HG03025 (cell line): ENCODE data around the gene PFDN5.
A peak's percentile ranks its signal among the peaks of the same experiment; 100 is the strongest.

Experiments used
- ATAC-seq: cut with Tn5 transposase; IDR thresholded peaks from one replicate; pipeline ENCODE4 v1.9.1; 2021; ENCODE audit warnings: mild to moderate bottlenecking, moderate library complexity; ENCODE audit not compliant: unreplicated experiment, low FRiP score

PFDN5 gene

GRCh38 chr12:53295070-53295890 lies at the start of gene PFDN5:
TSS of gene PFDN5 (plus strand) at chr12:53295542. CDS start at chr12:53295568, 26 bp downstream.
- peak; percentile 59 for ATAC-seq

- peak; percentile 56 for ATAC-seq
Observed at GRCh38 chr12:53251477-53252348, 43.6 kb upstream of the PFDN5 start.

- ATAC-seq = no peak
Observed at GRCh38 chr12:53252349-53252916, 42.9 kb upstream of the PFDN5 start.

GRCh38 chr12:53253298-53253697 lies 42.0 kb upstream of the PFDN5 start:
- no peak for ATAC-seq

- no peak for ATAC-seq
Observed at GRCh38 chr12:53254816-53255545, 40.4 kb upstream of the PFDN5 start.

GRCh38 chr12:53255996-53256395 lies 39.3 kb upstream of the PFDN5 start:
- ATAC-seq = no peak

- no peak for ATAC-seq
Observed at GRCh38 chr12:53258541-53259539, 36.5 kb upstream of the PFDN5 start.

- no peak for ATAC-seq
Observed at GRCh38 chr12:53259891-53260290, 35.5 kb upstream of the PFDN5 start.

GRCh38 chr12:53265783-53266182 lies 29.6 kb upstream of the PFDN5 start:
- ATAC-seq = no peak

- no peak for ATAC-seq
Observed at GRCh38 chr12:53267306-53267998, 27.9 kb upstream of the PFDN5 start.

GRCh38 chr12:53267999-53268629 lies 27.2 kb upstream of the PFDN5 start, which contains the start of gene ESPL1:
TSS of gene ESPL1 (plus strand) at chr12:53268299. CDS start at chr12:53268767, 468 bp downstream.
- ATAC-seq = peak; percentile 69

- ATAC-seq = no peak
Observed at GRCh38 chr12:53268630-53269562, 26.4 kb upstream of the PFDN5 start.

GRCh38 chr12:53274445-53274844 lies 20.9 kb upstream of the PFDN5 start:
- no peak for ATAC-seq

- no peak for ATAC-seq
Observed at GRCh38 chr12:53276511-53276910, 18.8 kb upstream of the PFDN5 start.

GRCh38 chr12:53277981-53278380 lies 17.4 kb upstream of the PFDN5 start:
- no peak for ATAC-seq

- no peak for ATAC-seq
Observed at GRCh38 chr12:53279283-53279869, 16.0 kb upstream of the PFDN5 start.
